GM13976 (cell line): ENCODE results near the gene RAE1.

Experiments used
- DNase-seq: peaks from one replicate; pipeline ENCODE4 v3.0.0; 2012; ENCODE audit warnings: low spot score
- in situ Hi-C: fragments of 300-500 bp; cut with MboI; formaldehyde crosslinking; loops from one replicate; pipeline ENCODE4 v1.12.0; 2022; ENCODE audit warnings: low sequenced_read_pairs, mixed read lengths, inconsistent platforms; ENCODE audit not compliant: unreplicated experiment
- TF ChIP-seq, protein P1 (sequence below): IDR thresholded peaks from 2 replicates; pipeline ENCODE4 v1.5.1; 2012; ENCODE audit warnings: borderline replicate concordance, mild to moderate bottlenecking; ENCODE audit not compliant: insufficient read depth; ENCODE audit errors: extremely low read depth, missing control alignments, control extremely low read depth

RAE1 gene

DNA sequence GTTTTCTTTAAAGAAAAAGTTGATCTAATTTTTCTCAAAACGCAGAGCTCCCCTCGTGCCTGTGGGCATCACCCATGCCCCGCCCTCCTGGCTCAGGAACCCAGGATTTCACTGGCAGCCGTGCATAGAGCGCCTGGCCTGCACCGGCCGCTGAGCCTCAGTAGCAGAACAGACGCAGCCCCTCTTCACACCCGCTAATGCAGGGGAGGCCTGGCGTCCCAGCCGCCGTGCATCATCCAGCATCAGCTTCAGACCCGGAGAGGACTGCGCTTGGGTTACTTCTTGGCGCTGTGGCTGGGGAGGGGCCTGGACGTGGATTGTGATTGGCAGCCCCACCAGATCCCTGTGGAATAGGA lies 58.2 kb downstream of the RAE1 start:
- in situ Hi-C loops, result no loop called here
- TF ChIP-seq, protein P1, sequence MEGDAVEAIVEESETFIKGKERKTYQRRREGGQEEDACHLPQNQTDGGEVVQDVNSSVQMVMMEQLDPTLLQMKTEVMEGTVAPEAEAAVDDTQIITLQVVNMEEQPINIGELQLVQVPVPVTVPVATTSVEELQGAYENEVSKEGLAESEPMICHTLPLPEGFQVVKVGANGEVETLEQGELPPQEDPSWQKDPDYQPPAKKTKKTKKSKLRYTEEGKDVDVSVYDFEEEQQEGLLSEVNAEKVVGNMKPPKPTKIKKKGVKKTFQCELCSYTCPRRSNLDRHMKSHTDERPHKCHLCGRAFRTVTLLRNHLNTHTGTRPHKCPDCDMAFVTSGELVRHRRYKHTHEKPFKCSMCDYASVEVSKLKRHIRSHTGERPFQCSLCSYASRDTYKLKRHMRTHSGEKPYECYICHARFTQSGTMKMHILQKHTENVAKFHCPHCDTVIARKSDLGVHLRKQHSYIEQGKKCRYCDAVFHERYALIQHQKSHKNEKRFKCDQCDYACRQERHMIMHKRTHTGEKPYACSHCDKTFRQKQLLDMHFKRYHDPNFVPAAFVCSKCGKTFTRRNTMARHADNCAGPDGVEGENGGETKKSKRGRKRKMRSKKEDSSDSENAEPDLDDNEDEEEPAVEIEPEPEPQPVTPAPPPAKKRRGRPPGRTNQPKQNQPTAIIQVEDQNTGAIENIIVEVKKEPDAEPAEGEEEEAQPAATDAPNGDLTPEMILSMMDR, result no peak
- DNase-seq, result no peak

- DNase-seq, result no peak
- TF ChIP-seq, protein P1, result no peak
- in situ Hi-C loops, result no loop called here
Measured at GRCh38 chr20:57409672-57410397, 58.8 kb downstream of the RAE1 start.

DNA sequence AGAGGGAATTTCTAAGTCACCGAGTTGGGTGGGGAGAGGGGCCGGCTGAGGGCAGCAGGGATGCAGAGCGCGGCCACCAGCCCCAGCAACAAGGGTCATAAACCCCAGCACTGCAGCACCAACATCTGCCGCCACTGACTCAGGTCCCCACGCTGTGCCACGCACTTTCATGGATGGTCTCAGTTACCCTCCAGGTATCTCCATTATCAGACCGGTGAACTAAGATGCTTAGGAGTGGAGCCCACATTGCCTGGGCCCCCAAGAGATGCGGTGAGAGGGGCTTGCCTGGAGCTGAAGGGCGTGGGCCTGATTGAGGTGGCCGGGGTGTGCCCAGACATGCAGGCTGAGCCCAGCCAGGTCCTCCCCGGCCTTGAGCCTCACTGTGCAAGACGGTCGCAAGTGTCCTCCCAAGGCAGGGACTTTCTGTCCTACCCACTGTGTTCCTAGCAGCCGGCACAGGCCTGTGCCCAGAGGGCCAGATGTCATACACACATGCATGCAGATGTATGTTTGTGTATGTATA lies 59.4 kb downstream of the RAE1 start:
- DNase-seq, result no peak
- TF ChIP-seq, protein P1, result no peak
- in situ Hi-C loops, result no loop called here

- TF ChIP-seq, protein P1, result no peak
- no peak for DNase-seq
- in situ Hi-C loops, result no loop called here
Measured at GRCh38 chr20:57410924-57411323, 59.9 kb downstream of the RAE1 start.

GRCh38 chr20:57411406-57412283 lies 60.6 kb downstream of the RAE1 start:
- DNase-seq, result no peak
- TF ChIP-seq, protein P1, result no peak
- in situ Hi-C loops, result no loop called here

DNA sequence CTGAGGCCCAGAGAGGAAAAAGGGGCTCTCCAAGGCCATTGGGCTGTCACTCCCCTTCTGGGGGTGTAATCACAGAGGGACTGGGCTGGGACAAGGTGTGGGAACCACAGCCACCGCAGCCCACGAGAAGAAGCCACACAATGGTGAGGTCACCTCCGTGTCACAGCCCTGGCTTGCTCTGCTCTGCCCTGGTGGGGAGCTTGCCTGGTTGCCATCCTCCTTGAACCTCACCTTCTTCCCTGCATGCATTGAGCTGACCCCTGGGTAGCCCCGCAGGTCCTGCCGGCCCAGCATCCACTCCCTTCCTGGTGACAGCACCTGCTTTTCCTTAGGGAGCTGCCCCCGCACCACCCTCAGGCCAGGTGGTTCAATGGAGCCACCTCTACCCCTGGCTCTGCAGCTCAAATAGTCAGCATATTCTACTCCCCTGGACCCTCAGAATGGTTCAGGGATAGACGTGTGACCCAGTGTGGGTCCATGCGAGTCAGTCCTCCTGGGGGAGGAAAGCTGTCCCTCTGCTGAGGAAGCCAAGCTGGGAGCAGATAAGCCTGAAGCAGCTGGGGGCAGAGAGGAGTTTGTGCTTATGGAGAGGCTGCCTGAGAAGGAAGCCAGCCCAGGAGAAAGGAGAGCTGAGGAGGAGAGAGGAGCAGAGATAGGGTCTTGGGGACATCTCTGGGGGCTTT lies 61.4 kb downstream of the RAE1 start:
- in situ Hi-C loops, result no loop called here
- TF ChIP-seq, protein P1, result no peak
- no peak for DNase-seq
